SIG-M5 (cell line): Measurements from ENCODE around the gene ARHGAP32.

ENCODE experiments used
- DNase-seq: peaks from one replicate; lab custom pipeline; 2025; lab: John Stamatoyannopoulos, UW

Gene ARHGAP32

GRCh38 chr11:129115652-129116586 lies 76.2 kb downstream of the ARHGAP32 start:
- no peak for DNase-seq

- DNase-seq: no peak
Measured at GRCh38 chr11:129109701-129110100, 82.4 kb downstream of the ARHGAP32 start.

GRCh38 chr11:129106788-129107187 lies 85.3 kb downstream of the ARHGAP32 start:
- no peak for DNase-seq

GRCh38 chr11:129102756-129103155 lies 89.4 kb downstream of the ARHGAP32 start:
- DNase-seq: no peak

GRCh38 chr11:129102225-129102624 lies 89.9 kb downstream of the ARHGAP32 start:
- DNase-seq: no peak

- no peak for DNase-seq
Measured at GRCh38 chr11:129093283-129093682, 98.8 kb downstream of the ARHGAP32 start.

GRCh38 chr11:129090056-129090455 lies 102.1 kb downstream of the ARHGAP32 start:
- no peak for DNase-seq

- no peak for DNase-seq
Measured at GRCh38 chr11:129089279-129089678, 102.8 kb downstream of the ARHGAP32 start.

- no peak for DNase-seq
Measured at GRCh38 chr11:129086976-129087375, 105.1 kb downstream of the ARHGAP32 start.

GRCh38 chr11:129077191-129077590 lies 114.9 kb downstream of the ARHGAP32 start:
- no peak for DNase-seq

- no peak for DNase-seq
Measured at GRCh38 chr11:129075757-129076156, 116.4 kb downstream of the ARHGAP32 start.

GRCh38 chr11:129067454-129067853 lies 124.7 kb downstream of the ARHGAP32 start:
- no peak for DNase-seq

GRCh38 chr11:129066229-129066628 lies 125.9 kb downstream of the ARHGAP32 start:
- no peak for DNase-seq

- no peak for DNase-seq
Measured at GRCh38 chr11:129063118-129063517, 129.0 kb downstream of the ARHGAP32 start.

- no peak for DNase-seq
Measured at GRCh38 chr11:129061492-129062230, 130.5 kb downstream of the ARHGAP32 start.

GRCh38 chr11:129056916-129057315 lies 135.2 kb downstream of the ARHGAP32 start:
- no peak for DNase-seq

GRCh38 chr11:129055196-129055595 lies 136.9 kb downstream of the ARHGAP32 start:
- no peak for DNase-seq

GRCh38 chr11:129048911-129049310 lies 143.2 kb downstream of the ARHGAP32 start:
- DNase-seq: no peak

GRCh38 chr11:129045150-129045549 lies 147.0 kb downstream of the ARHGAP32 start:
- no peak for DNase-seq

- no peak for DNase-seq
Measured at GRCh38 chr11:129042503-129042902, 149.6 kb downstream of the ARHGAP32 start.

GRCh38 chr11:129041611-129042018 lies 150.5 kb downstream of the ARHGAP32 start:
- no peak for DNase-seq

- DNase-seq: no peak
Measured at GRCh38 chr11:129040934-129041333, 151.2 kb downstream of the ARHGAP32 start.

GRCh38 chr11:129035244-129035643 lies 156.9 kb downstream of the ARHGAP32 start:
- no peak for DNase-seq
